PFSK-1 (cell line): Measurements from ENCODE around the gene HS2ST1.

ENCODE experiments used
- FOXP2 ChIP-seq: optimal IDR thresholded peaks from 2 replicates; pipeline ENCODE3; 2011; ENCODE audit warnings: borderline replicate concordance, control low read depth, inconsistent platforms; ENCODE audit not compliant: insufficient read depth; ENCODE audit errors: extremely low read length, extremely low read depth
- POLR2AphosphoS5 ChIP-seq: IDR thresholded peaks from 2 replicates; pipeline ENCODE4 v1.6.1; 2012; ENCODE audit warnings: low read depth, mild to moderate bottlenecking, control low read depth, low read length, moderate library complexity
- SIN3A ChIP-seq: IDR thresholded peaks from 2 replicates; pipeline ENCODE4 v1.6.1; 2012; ENCODE audit warnings: mild to moderate bottlenecking, low read length, moderate library complexity, borderline replicate concordance; ENCODE audit not compliant: insufficient read depth
- TAF1 ChIP-seq: IDR thresholded peaks from 2 replicates; pipeline ENCODE4 v1.6.1; 2012; ENCODE audit warnings: low read length, control low read depth, borderline replicate concordance; ENCODE audit not compliant: insufficient read depth
- TF ChIP-seq, protein P1 (sequence below), 2 experiments: IDR thresholded peaks; 2 replicates each; pipeline versions ENCODE4 v1.6.1 to v1.8.0; 2011 to 2012; ENCODE audit warnings: low read depth in 2 of 2, low read length in 2 of 2, control low read depth in 1 of 2, inconsistent platforms in 1 of 2, mild to moderate bottlenecking in 1 of 2, moderate library complexity in 1 of 2; ENCODE audit not compliant: insufficient read depth in 1 of 2

Gene HS2ST1

DNA sequence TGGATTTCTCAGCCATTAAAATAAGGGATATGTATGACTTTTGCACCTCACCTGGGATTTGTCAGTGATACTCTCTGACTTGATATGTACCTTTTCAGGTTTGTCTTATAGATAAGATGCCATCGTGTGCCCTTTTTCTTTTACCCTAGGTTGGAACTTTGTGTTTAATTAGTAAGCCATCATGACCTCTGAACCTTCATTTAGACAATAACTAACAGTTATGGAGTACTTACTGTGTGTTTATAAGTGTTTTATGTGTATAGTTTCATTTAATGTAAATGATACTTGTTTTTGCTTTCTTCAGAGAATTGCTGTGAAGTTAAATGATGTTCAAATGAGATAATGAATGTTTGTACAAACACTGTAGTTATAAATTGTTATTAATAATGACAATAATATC is 14.4 kb downstream of the HS2ST1 start:
- TF ChIP-seq TAF1, result no peak
- no peak for TF ChIP-seq SIN3A
- no peak for TF ChIP-seq FOXP2
- no peak for TF ChIP-seq POLR2AphosphoS5
- TF ChIP-seq, protein P1, sequence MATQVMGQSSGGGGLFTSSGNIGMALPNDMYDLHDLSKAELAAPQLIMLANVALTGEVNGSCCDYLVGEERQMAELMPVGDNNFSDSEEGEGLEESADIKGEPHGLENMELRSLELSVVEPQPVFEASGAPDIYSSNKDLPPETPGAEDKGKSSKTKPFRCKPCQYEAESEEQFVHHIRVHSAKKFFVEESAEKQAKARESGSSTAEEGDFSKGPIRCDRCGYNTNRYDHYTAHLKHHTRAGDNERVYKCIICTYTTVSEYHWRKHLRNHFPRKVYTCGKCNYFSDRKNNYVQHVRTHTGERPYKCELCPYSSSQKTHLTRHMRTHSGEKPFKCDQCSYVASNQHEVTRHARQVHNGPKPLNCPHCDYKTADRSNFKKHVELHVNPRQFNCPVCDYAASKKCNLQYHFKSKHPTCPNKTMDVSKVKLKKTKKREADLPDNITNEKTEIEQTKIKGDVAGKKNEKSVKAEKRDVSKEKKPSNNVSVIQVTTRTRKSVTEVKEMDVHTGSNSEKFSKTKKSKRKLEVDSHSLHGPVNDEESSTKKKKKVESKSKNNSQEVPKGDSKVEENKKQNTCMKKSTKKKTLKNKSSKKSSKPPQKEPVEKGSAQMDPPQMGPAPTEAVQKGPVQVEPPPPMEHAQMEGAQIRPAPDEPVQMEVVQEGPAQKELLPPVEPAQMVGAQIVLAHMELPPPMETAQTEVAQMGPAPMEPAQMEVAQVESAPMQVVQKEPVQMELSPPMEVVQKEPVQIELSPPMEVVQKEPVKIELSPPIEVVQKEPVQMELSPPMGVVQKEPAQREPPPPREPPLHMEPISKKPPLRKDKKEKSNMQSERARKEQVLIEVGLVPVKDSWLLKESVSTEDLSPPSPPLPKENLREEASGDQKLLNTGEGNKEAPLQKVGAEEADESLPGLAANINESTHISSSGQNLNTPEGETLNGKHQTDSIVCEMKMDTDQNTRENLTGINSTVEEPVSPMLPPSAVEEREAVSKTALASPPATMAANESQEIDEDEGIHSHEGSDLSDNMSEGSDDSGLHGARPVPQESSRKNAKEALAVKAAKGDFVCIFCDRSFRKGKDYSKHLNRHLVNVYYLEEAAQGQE (IDR thresholded peaks at IDR 0.05; ENCODE audit: insufficient read depth in 1 of 2, low read depth in 2 of 2, low read length in 2 of 2), result no peak

GRCh38 chr1:86933051-86933450 is 18.6 kb downstream of the HS2ST1 start:
- TF ChIP-seq FOXP2, result no peak
- no peak for TF ChIP-seq SIN3A
- no peak for TF ChIP-seq POLR2AphosphoS5
- TF ChIP-seq, protein P1 (IDR thresholded peaks at IDR 0.05; ENCODE audit: insufficient read depth in 1 of 2, low read depth in 2 of 2, low read length in 2 of 2), result no peak
- no peak for TF ChIP-seq TAF1

DNA sequence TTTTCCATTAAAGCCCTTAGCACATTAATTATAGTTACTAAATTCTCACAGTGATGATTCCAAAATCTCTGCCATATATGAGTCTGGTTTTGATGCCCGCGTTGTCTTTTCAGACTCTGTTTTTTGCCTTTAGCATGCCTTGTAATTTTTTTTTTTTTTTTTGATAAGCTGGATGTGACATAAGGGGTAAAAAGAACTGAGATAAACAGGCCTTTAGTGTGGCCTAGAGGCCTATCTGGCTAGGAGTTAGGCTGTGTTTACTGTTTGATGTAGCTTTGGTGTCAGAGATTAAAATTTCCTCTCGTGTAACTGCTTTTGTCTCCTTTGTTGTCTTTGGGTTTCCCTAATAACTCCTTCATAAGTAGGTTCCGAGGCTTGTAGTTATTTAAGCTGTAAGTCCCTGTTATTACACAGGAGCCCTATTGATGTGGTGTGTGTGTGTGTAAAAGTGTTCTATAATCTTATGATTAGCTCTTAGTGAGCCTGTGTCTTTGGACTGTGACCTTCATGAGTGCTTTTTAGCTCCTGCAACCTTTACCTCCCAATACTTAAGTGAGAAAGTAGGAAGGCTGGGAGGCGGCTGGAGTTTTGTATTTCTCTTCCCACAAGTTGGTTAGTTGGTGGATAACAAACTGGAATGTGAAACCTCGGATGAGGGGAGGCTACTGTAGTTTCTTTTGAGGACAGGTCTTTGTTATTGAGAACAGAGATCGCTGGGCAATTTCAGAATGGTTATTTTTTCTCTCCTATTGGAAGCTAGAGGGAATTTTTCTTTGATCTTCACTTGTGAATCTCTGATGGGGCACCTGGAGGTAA is 19.3 kb downstream of the HS2ST1 start:
- no peak for TF ChIP-seq SIN3A
- TF ChIP-seq FOXP2, result no peak
- TF ChIP-seq, protein P1 (IDR thresholded peaks at IDR 0.05; ENCODE audit: insufficient read depth in 1 of 2, low read depth in 2 of 2, low read length in 2 of 2), result no peak
- no peak for TF ChIP-seq POLR2AphosphoS5
- no peak for TF ChIP-seq TAF1

- no peak for TF ChIP-seq TAF1
Observed at GRCh38 chr1:86938450-86938849, 24.0 kb downstream of the HS2ST1 start.

DNA sequence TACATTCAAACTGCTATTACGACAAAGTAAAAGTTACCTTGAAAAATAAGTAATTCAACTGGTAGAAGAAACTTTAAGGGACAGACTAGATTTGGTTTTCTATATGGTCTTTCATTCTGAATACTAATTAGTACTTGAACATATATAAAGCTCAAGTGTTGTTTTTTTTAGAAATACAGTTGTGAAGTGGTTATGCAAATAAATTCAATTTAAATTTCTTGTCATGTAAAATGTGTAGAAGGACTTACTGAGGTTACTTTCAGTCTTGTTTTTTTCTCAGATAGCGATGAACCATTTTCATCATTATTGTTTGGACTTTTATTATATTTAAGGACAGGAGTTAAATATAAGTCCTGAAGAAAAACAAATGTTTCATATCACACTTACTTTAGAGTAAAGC is 24.4 kb downstream of the HS2ST1 start:
- no peak for TF ChIP-seq FOXP2

GRCh38 chr1:86939406-86939805 is 25.0 kb downstream of the HS2ST1 start:
- TF ChIP-seq TAF1 (no peak), SIN3A (no peak), FOXP2 (no peak)

- TF ChIP-seq TAF1, result no peak
- TF ChIP-seq POLR2AphosphoS5, result no peak
- no peak for TF ChIP-seq FOXP2
- TF ChIP-seq, protein P1 (IDR thresholded peaks at IDR 0.05; ENCODE audit: insufficient read depth in 1 of 2, low read depth in 2 of 2, low read length in 2 of 2), result no peak
- TF ChIP-seq SIN3A, result no peak
Observed at GRCh38 chr1:86940599-86940998, 26.2 kb downstream of the HS2ST1 start.
